NCI-H446 (cell line): Measurements from ENCODE around the gene CCDC69.
"Not testable (repeated sequence)": the region's sequence is repeated elsewhere in the genome, so short reads cannot be mapped to it uniquely, and the experiment has no call there.

Source experiments
- DNase-seq, 2 experiments: peaks; one replicate each; lab custom pipeline; 2025; lab: John Stamatoyannopoulos, UW

The CCDC69 gene

GRCh38 chr5:151223447-151224264 lies at the start of gene CCDC69:
CCDC69 (minus strand) TSS chr5:151224092; CDS start chr5:151223970, 122 bp downstream.
- DNase-seq, result peak in 1 of 2 experiments; percentile 11

- DNase-seq, result no peak
Measured at GRCh38 chr5:151271336-151271735, 47.4 kb upstream of the CCDC69 start.

- no peak for DNase-seq
Measured at GRCh38 chr5:151270599-151270998, 46.7 kb upstream of the CCDC69 start.

- DNase-seq, result no peak
Measured at GRCh38 chr5:151267491-151268260, 43.8 kb upstream of the CCDC69 start.

GRCh38 chr5:151264113-151264512 lies 40.2 kb upstream of the CCDC69 start:
- no peak for DNase-seq

- no peak for DNase-seq
Measured at GRCh38 chr5:151262532-151262931, 38.6 kb upstream of the CCDC69 start.

GRCh38 chr5:151259931-151260330 lies 36.0 kb upstream of the CCDC69 start:
- DNase-seq, result no peak

GRCh38 chr5:151258816-151259215 lies 34.9 kb upstream of the CCDC69 start:
- DNase-seq, result no peak

GRCh38 chr5:151258201-151258611 lies 34.3 kb upstream of the CCDC69 start:
- DNase-seq, result no peak

GRCh38 chr5:151257731-151258181 lies 33.9 kb upstream of the CCDC69 start:
- DNase-seq, result no peak

GRCh38 chr5:151255621-151256286 lies 31.9 kb upstream of the CCDC69 start:
- no peak for DNase-seq

- not testable (repeated sequence) for DNase-seq
Measured at GRCh38 chr5:151254990-151255389, 31.1 kb upstream of the CCDC69 start.

- no peak for DNase-seq
Measured at GRCh38 chr5:151254556-151254955, 30.7 kb upstream of the CCDC69 start.

- DNase-seq, result no peak
Measured at GRCh38 chr5:151253605-151253950, 29.7 kb upstream of the CCDC69 start.

- DNase-seq, result peak; percentile 94 to 97
Measured at GRCh38 chr5:151252762-151253604, 29.1 kb upstream of the CCDC69 start, which contains the start of gene GM2A. GM2A (plus strand) TSS chr5:151253185; CDS start chr5:151253217, 32 bp downstream.

- DNase-seq, result no peak
Measured at GRCh38 chr5:151251621-151252020, 27.7 kb upstream of the CCDC69 start.

GRCh38 chr5:151251001-151251551 lies 27.2 kb upstream of the CCDC69 start:
- no peak for DNase-seq

- no peak for DNase-seq
Measured at GRCh38 chr5:151250346-151251000, 26.6 kb upstream of the CCDC69 start.

GRCh38 chr5:151249281-151249680 lies 25.4 kb upstream of the CCDC69 start:
- DNase-seq, result no peak

- no peak for DNase-seq
Measured at GRCh38 chr5:151248651-151249050, 24.8 kb upstream of the CCDC69 start.
